Measurements from ENCODE around the gene PSEN2. TPM values are rescaled to one million over a fixed set of nuclear protein-coding genes. Genes with fewer than 3 reads are reported as not detected.

PSEN2 gene
- total RNA-seq, 2 experiments from 2014 or later = 0.81 to 1.2 TPM

GRCh38 chr1:226870026-226870400 lies 403 bp upstream of the PSEN2 start:
- DNase-seq (no peak), ATAC-seq (ENCODE audit: poor library complexity) (no peak)
- Histone ChIP-seq H3K36me3 (ENCODE audit: insufficient read depth, low read length) (no peaks in the 10 kb centered on the region), H3K27ac (ENCODE audit: low read depth in 1 of 2, low read length in 2 of 2) (no peak overlapping the region), H3K4me1 (ENCODE audit: insufficient read depth, low read length) (peaks cover 16% of the 10 kb centered on the region), H3K9me3 (ENCODE audit: control insufficient read depth in 1 of 2, insufficient read depth in 1 of 2, low read length in 2 of 2) (no peaks in the 10 kb centered on the region), H3K4me3 (ENCODE audit: low read length) (peak overlapping the region; percentile 45), H3K27me3 (ENCODE audit: control insufficient read depth in 1 of 2, insufficient read depth in 2 of 2, low read length in 2 of 2) (peaks cover 7 to 25% of the 10 kb centered on the region in 2 experiments)
- intact Hi-C loops (cut with DNase I, micrococcal nuclease) = no loop called here
- Mint-ChIP-seq H3K27ac (no peak overlapping the region), H3K4me1 (ENCODE audit: low read depth) (peaks cover 15% of the 10 kb centered on the region), H3K9me3 (no peaks in the 10 kb centered on the region), H3K36me3 (ENCODE audit: low read depth) (no peaks in the 10 kb centered on the region), H3K27me3 (peaks cover 45% of the 10 kb centered on the region), H3K4me3 (peak overlapping the region; percentile 82)
- CTCF ChIA-PET = no interaction called here
- TF ChIP-seq CTCF (IDR thresholded peaks at IDR 0.05) = no peak
- POLR2A ChIA-PET = interaction anchor here (1.5 kb wide), 1 partner anchor 13 kb away, joined by 4 read pairs; no protein-coding TSS in a partner anchor

GRCh38 chr1:226871636-226872327 lies 1.4 kb downstream of the PSEN2 start:
- H3K9me3 Mint-ChIP-seq = no peaks in the 10 kb centered on the region
- DNase-seq = no peak
- POLR2A ChIA-PET = interaction anchor here (1.4 to 1.6 kb wide), 2 partner anchors 11 to 12 kb away, joined by 6 read pairs; no protein-coding TSS in a partner anchor

DNA sequence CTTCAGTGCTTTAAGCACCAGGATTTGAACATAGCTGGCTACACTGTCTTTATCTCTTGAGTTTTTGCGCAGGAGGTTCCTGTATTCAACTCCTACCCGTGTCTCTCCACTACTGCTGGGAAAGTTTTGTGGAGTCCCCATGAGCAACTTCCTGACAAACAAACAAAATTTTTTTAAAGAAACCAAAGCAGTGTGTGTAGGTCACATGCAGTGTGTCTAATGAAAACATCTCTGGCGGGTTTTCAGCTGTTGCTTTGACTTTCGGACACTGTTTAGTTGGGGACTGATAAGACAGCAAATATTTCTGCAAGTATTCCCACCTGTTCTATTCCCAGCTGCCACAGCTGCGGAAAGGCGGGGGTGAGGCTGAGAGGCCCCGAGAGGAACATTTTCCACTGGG lies 2.0 kb downstream of the PSEN2 start:
- CTCF ChIA-PET = no interaction called here
- Histone ChIP-seq H3K27ac (ENCODE audit: low read depth in 1 of 2, low read length in 2 of 2) (no peak overlapping the region), H3K4me3 (ENCODE audit: low read length) (no peak overlapping the region), H3K4me1 (ENCODE audit: insufficient read depth, low read length) (peaks cover 16% of the 10 kb centered on the region), H3K9me3 (ENCODE audit: control insufficient read depth in 1 of 2, insufficient read depth in 1 of 2, low read length in 2 of 2) (no peaks in the 10 kb centered on the region), H3K27me3 (ENCODE audit: control insufficient read depth in 1 of 2, insufficient read depth in 2 of 2, low read length in 2 of 2) (peaks cover 7 to 23% of the 10 kb centered on the region in 2 experiments), H3K36me3 (ENCODE audit: insufficient read depth, low read length) (no peaks in the 10 kb centered on the region)
- Mint-ChIP-seq H3K9me3 (no peaks in the 10 kb centered on the region), H3K36me3 (ENCODE audit: low read depth) (no peaks in the 10 kb centered on the region), H3K27me3 (peaks cover 43% of the 10 kb centered on the region), H3K27ac (no peak overlapping the region), H3K4me3 (peak overlapping the region; percentile 81), H3K4me1 (ENCODE audit: low read depth) (peaks cover 15% of the 10 kb centered on the region)
- intact Hi-C loops (cut with DNase I, micrococcal nuclease) = no loop called here
- ATAC-seq (ENCODE audit: poor library complexity) (no peak), DNase-seq (no peak)
- TF ChIP-seq CTCF (IDR thresholded peaks at IDR 0.05) = no peak
- POLR2A ChIA-PET = interaction anchor here (1.4 to 1.6 kb wide), 2 partner anchors 10 to 12 kb away, joined by 6 read pairs; no protein-coding TSS in a partner anchor

More at GRCh38 chr1:226871636-226872327, 1.4 kb downstream of the PSEN2 start:
- Mint-ChIP-seq H3K4me1 (ENCODE audit: low read depth) (peaks cover 15% of the 10 kb centered on the region), H3K36me3 (ENCODE audit: low read depth) (no peaks in the 10 kb centered on the region), H3K27me3 (peaks cover 45% of the 10 kb centered on the region), H3K27ac (no peak overlapping the region), H3K4me3 (peak overlapping the region; percentile 82)
- intact Hi-C loops (cut with DNase I, micrococcal nuclease) = no loop called here
- no peak for ATAC-seq (ENCODE audit: poor library complexity)
- TF ChIP-seq CTCF (IDR thresholded peaks at IDR 0.05) = no peak
- Histone ChIP-seq H3K27me3 (ENCODE audit: control insufficient read depth in 1 of 2, insufficient read depth in 2 of 2, low read length in 2 of 2) (peaks cover 7 to 25% of the 10 kb centered on the region in 2 experiments), H3K27ac (ENCODE audit: low read depth in 1 of 2, low read length in 2 of 2) (no peak overlapping the region), H3K4me3 (ENCODE audit: low read length) (no peak overlapping the region), H3K9me3 (ENCODE audit: control insufficient read depth in 1 of 2, insufficient read depth in 1 of 2, low read length in 2 of 2) (no peaks in the 10 kb centered on the region), H3K4me1 (ENCODE audit: insufficient read depth, low read length) (peaks cover 16% of the 10 kb centered on the region), H3K36me3 (ENCODE audit: insufficient read depth, low read length) (no peaks in the 10 kb centered on the region)
- CTCF ChIA-PET = no interaction called here
